Activated B cell treated with CpG ODN at 0.5 μM for 24 hours (primary cell): ENCODE data around the gene KIF3C. TPM values are rescaled to one million over a fixed set of nuclear protein-coding genes. Genes with fewer than 3 reads are reported as not detected.

Experiments used
- ATAC-seq: fragments of 200-7000 bp; cut with Tn5 transposase; one replicate; pipeline ENCODE4 v1.10.0; 2021; ENCODE audit warnings: low read depth, mild to moderate bottlenecking, moderate library complexity
- CTCF ChIA-PET: fragments of 350-600 bp; sonication (Branson Sonifier 250); formaldehyde crosslinking; loops from one replicate; lab custom pipeline; 2021; ENCODE audit warnings: antibody characterized with exemption; lab: Charles Lee
- POLR2A ChIA-PET: fragments of 350-600 bp; sonication (Branson Sonifier 250); formaldehyde crosslinking; loops from one replicate; lab custom pipeline; 2021; ENCODE audit warnings: antibody characterized with exemption; lab: Charles Lee
- DNase-seq: peaks from one replicate; pipeline ENCODE4 v3.0.0; 2022
- H3K27ac Mint-ChIP-seq: one replicate; pipeline ENCODE4 v1.8.0; 2020; ENCODE audit warnings: mixed read lengths
- H3K27me3 Mint-ChIP-seq: one replicate; pipeline ENCODE4 v1.8.0; 2021; ENCODE audit warnings: mixed read lengths
- H3K36me3 Mint-ChIP-seq: one replicate; pipeline ENCODE4 v1.8.0; 2021; ENCODE audit warnings: low read depth, mixed read lengths
- H3K4me1 Mint-ChIP-seq: one replicate; pipeline ENCODE4 v1.8.0; 2021; ENCODE audit warnings: mixed read lengths
- H3K4me3 Mint-ChIP-seq: one replicate; pipeline ENCODE4 v1.8.0; 2020; ENCODE audit warnings: mild to moderate bottlenecking, mixed read lengths
- H3K9me3 Mint-ChIP-seq: one replicate; pipeline ENCODE4 v1.8.0; 2020; ENCODE audit warnings: mixed read lengths
- CTCF ChIP-seq: fragments of 200-600 bp; IDR thresholded peaks from one replicate; pipeline ENCODE4 v1.8.0; 2022; ENCODE audit warnings: antibody characterized with exemption, mild to moderate bottlenecking
- intact Hi-C: fragments of 100-400 bp; cut with micrococcal nuclease; formaldehyde crosslinking; loops from one replicate; pipeline ENCODE4 v1.15.1; 2024
- total RNA-seq: library from RNA; stranded (reverse); gene quantifications from 2 replicates; pipeline ENCODE4 v1.2.3, GENCODE V29; 2022

Gene KIF3C
- total RNA-seq, 1 donor from 2014 or later, result 1.5 TPM

DNA sequence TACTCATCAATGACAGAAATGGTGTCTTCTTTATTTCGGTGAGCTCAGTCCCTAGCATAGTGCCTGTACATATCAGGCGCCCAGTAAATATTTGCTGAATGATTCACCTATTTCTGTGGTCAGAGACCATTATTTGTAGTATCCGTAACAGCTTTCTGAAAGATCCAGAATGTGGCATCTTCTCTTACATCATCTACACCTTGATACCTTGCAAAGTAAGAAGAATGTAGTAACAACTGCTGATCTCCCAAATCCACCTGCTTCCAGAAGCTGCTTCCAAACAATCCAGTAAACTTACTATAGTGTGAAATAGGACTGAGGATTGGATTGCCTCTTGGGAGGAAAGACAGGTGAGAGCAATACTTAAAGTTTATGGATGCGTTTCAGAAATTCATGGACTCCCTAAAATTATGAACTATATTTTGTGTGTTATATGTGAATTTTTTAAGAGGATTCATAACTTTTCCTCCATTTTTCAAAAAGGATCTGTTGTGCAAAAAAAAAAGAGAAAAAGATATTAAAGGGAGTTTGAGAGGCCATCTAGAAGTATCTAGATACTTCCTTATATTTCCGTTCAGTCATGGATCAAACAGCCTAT lies 103.1 kb downstream of the KIF3C start:
- TF ChIP-seq CTCF, result no peak
- Mint-ChIP-seq H3K4me3 (peak overlapping the region; percentile 98), H3K27me3 (peaks cover 5% of the 10 kb centered on the region), H3K9me3 (no peaks in the 10 kb centered on the region), H3K4me1 (peaks cover 24% of the 10 kb centered on the region), H3K36me3 (peaks cover 16% of the 10 kb centered on the region), H3K27ac (peak overlapping the region; percentile 100)
- CTCF ChIA-PET, result interaction anchor here (1.3 kb wide), 2 partner anchors 27 to 72 kb away, joined by 3 to 17 read pairs; no protein-coding TSS in a partner anchor
- POLR2A ChIA-PET, result interaction anchor here (0.6 to 1.6 kb wide), 15 partner anchors 26 to 1952 kb away, joined by 3 to 25 read pairs (median 5); partner anchors contain the start of genes ATAD2B, DTNB, HADHA and HADHB
- intact Hi-C loops, result loop anchor here (5.0 to 10.0 kb wide), 4 partner anchors 834 to 1954 kb away; partner anchors contain the start of genes ATAD2B, CENPA, DNAJC27 and EFR3B
- DNase-seq (no peak), ATAC-seq (no peak)

DNA sequence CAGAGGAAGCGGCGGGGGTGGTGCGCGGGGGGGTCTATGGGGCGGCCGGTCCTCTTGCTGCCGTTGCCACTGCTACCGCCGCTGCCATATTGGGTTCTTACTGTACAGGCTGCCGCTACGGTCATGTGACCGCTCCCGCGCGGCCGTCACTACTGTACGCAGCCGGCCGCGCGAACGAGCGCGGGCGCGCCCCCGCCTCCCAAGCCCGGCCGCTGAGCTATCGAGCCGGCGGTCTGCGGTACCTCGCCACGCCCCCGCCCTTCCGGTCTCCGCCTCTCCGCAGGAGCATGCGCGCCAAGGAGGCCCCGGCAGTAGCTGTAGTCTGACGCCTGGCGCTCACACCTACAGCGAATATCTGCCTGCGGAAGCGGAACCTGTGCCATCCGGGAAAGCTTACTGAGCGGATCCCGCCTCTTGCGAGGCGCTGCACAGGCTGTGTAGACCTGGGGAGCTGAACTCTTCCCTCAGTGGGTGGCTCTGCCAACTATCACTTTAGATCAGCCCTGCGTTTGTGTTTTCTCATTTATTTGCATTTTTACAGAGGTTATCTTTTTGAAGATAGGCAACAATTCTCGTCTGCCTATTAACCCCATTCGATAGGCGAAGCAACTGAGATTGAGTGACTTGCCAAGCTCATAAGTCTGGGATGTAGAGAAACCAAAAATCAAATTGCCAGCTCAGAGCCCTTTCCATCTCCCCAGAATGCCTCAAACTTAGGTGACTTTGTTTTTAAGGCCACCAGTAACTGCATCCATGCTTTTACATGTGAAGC lies 103.8 kb downstream of the KIF3C start, which contains the start of gene ASXL2:
Gene ASXL2, minus strand, starts transcription at position 127 of the 772 bp plus-strand sequence. CDS start 265 bp downstream, outside the sequence.
- H3K27ac Mint-ChIP-seq, result peak within 1 kb of the TSS; percentile 100
- intact Hi-C loops, result loop anchor here (1.0 to 10.0 kb wide), 9 partner anchors 26 to 1954 kb away; partner anchors contain the start of genes ATAD2B, CENPA, DNAJC27 and DTNB
- peak within 1 kb of the TSS; percentile 98 for H3K4me3 Mint-ChIP-seq
- H3K36me3 Mint-ChIP-seq, result peaks cover 20% of the 10 kb centered on the region
- DNase-seq, result peak; percentile 98
- ChIA-PET CTCF (interaction anchor here (1.3 kb wide), 2 partner anchors 26 to 73 kb away, joined by 3 to 17 read pairs; no protein-coding TSS in a partner anchor), POLR2A (interaction anchor here (0.6 to 1.6 kb wide), 19 partner anchors 10 to 1951 kb away, joined by 3 to 25 read pairs (median 4); partner anchors contain the start of genes ATAD2B, DTNB, HADHA and HADHB)
- peaks cover 24% of the 10 kb centered on the region for H3K4me1 Mint-ChIP-seq
- ATAC-seq, result peak; percentile 88
- no peak for TF ChIP-seq CTCF
- H3K27me3 Mint-ChIP-seq, result peaks cover 2% of the 10 kb centered on the region
- H3K9me3 Mint-ChIP-seq, result no peaks in the 10 kb centered on the region

DNA sequence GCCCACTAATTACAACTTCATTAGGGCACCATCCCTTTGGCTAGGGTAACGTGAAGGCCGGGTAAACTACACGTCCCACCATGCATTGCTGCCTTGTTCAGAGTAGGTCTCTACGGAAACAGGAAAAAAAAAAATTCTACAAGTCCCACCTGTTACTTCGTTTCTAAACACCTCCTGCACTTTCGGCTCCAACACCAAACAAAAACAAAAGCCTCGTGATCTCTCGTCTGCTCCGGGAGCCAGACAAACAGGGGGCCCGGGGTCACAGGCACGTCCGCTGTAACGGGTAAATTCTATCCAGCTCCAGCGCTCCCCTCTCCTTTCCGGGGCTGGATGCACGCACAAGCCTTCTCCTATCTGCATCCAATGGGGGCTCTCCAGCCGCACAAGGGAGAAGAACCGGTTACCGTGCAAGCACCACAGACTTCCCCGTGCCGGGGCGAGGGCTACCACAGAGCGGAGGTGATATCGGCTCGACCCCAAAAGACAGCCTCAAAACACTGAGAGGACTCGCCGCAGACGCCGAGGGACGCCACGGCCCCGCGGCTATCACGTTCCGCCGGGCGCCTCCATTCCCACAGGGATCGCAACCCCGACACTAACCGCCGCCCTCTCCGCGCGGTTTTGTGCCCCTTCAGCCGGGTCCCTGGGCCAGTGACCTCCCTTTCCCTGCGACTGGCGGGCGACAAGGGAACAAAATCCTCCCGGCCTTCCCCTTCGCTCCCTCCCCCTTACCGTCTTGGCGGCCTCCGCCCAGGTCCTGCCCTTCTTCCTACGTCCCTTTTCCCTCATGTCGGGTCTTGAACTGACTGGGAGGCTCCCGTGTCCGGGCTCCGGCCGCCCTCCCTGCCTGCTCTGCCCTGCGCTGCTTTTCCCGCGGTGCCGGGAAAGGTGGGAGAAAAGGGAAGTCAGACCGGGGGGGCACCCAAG lies 104.6 kb downstream of the KIF3C start:
- peak; percentile 35 for ATAC-seq

More for the DNA sequence above, 104.6 kb downstream of the KIF3C start:
- intact Hi-C loops, result loop anchor here (1.0 to 10.0 kb wide), 11 partner anchors 25 to 1953 kb away; partner anchors contain the start of genes ATAD2B, CENPA, DNAJC27 and DTNB
- no peak for DNase-seq
- Mint-ChIP-seq H3K9me3 (no peaks in the 10 kb centered on the region), H3K4me3 (peak overlapping the region; percentile 98), H3K36me3 (peaks cover 21% of the 10 kb centered on the region), H3K27me3 (no peaks in the 10 kb centered on the region), H3K4me1 (peaks cover 24% of the 10 kb centered on the region), H3K27ac (peak overlapping the region; percentile 100)
- CTCF ChIA-PET, result interaction anchor here (1.3 kb wide), 1 partner anchor 25 kb away, joined by 17 read pairs; no protein-coding TSS in a partner anchor
- no peak for TF ChIP-seq CTCF
- POLR2A ChIA-PET, result interaction anchor here (0.6 to 1.6 kb wide), 15 partner anchors 11 to 1950 kb away, joined by 3 to 25 read pairs (median 4); partner anchors contain the start of genes ATAD2B, DTNB, NRBP1 and RAB10

Other genes with a start within 250 kb of the KIF3C start
- 38.4 and 41.9 TPM in 2 replicates for gene ASXL2, start 104.0 kb downstream of the KIF3C start, total RNA-seq
- gene RAB10, start 51.6 kb upstream of the KIF3C start, total RNA-seq, result 79.3 and 94.6 TPM in 2 replicates
- gene GAREM2, start 190.6 kb upstream of the KIF3C start, total RNA-seq, result 2.2 and 3.1 TPM in 2 replicates